ENCODE results near the gene JAKMIP2.

JAKMIP2 gene

DNA sequence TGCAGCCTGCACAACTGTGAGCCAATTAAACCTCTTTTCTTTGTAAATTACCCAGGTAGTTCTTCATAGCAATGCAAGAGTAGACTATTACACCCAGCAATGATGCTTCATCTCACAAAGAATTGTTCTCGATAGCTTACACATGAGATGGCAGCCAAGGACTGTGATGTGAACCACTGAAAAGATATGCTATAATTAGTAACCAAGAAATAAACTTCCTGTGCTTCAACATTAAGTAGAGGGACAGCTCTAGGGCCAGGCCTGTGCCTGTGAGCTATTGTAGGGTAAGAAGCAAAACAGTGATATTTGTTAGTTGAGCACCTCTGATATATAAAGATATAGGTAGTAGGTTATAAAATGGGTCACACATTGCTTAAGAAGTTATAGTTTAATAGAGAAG, 230.9 kb downstream of the JAKMIP2 start:
- no peak for DNase-seq

- DNase-seq = no peak
Observed at GRCh38 chr5:147547730-147548129, 234.8 kb downstream of the JAKMIP2 start.

GRCh38 chr5:147544556-147544955, 238.0 kb downstream of the JAKMIP2 start:
- no peak for DNase-seq

GRCh38 chr5:147539053-147539452, 243.5 kb downstream of the JAKMIP2 start:
- DNase-seq = peak in 1 of 2 experiments; percentile 8

DNA sequence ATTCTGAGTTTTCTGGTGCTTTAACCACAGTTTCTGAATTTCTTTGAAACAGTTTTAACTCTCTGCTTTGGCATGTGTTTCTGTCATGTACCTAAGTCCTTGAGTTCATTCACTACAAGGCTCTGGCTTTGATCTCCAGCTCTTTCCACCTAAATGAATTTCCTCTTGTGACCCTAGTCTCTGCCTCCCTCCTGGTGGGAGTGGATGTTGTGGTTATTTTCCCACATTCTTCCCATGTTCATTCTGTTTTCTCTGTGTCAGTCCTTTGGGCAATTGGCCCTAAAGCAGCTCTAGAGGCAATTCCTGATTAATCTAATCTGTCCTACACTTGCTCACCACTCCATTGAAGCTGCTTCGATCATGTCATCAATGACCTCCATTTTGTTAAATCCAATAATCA, 244.3 kb downstream of the JAKMIP2 start:
- no peak for DNase-seq
